GM18520 (cell line): Measurements from ENCODE around the gene CNTNAP2.

Source experiments
- ATAC-seq: cut with Tn5 transposase; IDR thresholded peaks from one replicate; pipeline ENCODE4 v1.9.1; 2021; ENCODE audit not compliant: unreplicated experiment

The CNTNAP2 gene

GRCh38 chr7:148155000-148155399, 2038.4 kb downstream of the CNTNAP2 start:
- no peak for ATAC-seq

GRCh38 chr7:148155826-148156225, 2039.2 kb downstream of the CNTNAP2 start:
- no peak for ATAC-seq

- ATAC-seq, result no peak
Measured at GRCh38 chr7:148156233-148156632, 2039.6 kb downstream of the CNTNAP2 start.

GRCh38 chr7:148159331-148159730, 2042.7 kb downstream of the CNTNAP2 start:
- ATAC-seq, result no peak

- no peak for ATAC-seq
Measured at GRCh38 chr7:148161776-148162175, 2045.2 kb downstream of the CNTNAP2 start.

- no peak for ATAC-seq
Measured at GRCh38 chr7:148162808-148163207, 2046.2 kb downstream of the CNTNAP2 start.

GRCh38 chr7:148163246-148163645, 2046.6 kb downstream of the CNTNAP2 start:
- no peak for ATAC-seq

GRCh38 chr7:148172920-148173319, 2056.3 kb downstream of the CNTNAP2 start:
- ATAC-seq, result no peak

GRCh38 chr7:148173369-148173768, 2056.8 kb downstream of the CNTNAP2 start:
- no peak for ATAC-seq

- no peak for ATAC-seq
Measured at GRCh38 chr7:148174376-148174775, 2057.8 kb downstream of the CNTNAP2 start.

- no peak for ATAC-seq
Measured at GRCh38 chr7:148175512-148175911, 2058.9 kb downstream of the CNTNAP2 start.

- no peak for ATAC-seq
Measured at GRCh38 chr7:148177972-148178371, 2061.4 kb downstream of the CNTNAP2 start.

- ATAC-seq, result no peak
Measured at GRCh38 chr7:148180075-148180474, 2063.5 kb downstream of the CNTNAP2 start.

- no peak for ATAC-seq
Measured at GRCh38 chr7:148182264-148182663, 2065.7 kb downstream of the CNTNAP2 start.

GRCh38 chr7:148185041-148185440, 2068.4 kb downstream of the CNTNAP2 start:
- ATAC-seq, result no peak

- ATAC-seq, result no peak
Measured at GRCh38 chr7:148187471-148187870, 2070.9 kb downstream of the CNTNAP2 start.

GRCh38 chr7:148191391-148192065, 2074.9 kb downstream of the CNTNAP2 start:
- ATAC-seq, result no peak

- ATAC-seq, result no peak
Measured at GRCh38 chr7:148192491-148192890, 2075.9 kb downstream of the CNTNAP2 start.

GRCh38 chr7:148201992-148202391, 2085.4 kb downstream of the CNTNAP2 start:
- no peak for ATAC-seq

GRCh38 chr7:148204639-148205304, 2088.2 kb downstream of the CNTNAP2 start:
- no peak for ATAC-seq

- no peak for ATAC-seq
Measured at GRCh38 chr7:148209643-148210190, 2093.1 kb downstream of the CNTNAP2 start.

GRCh38 chr7:148210804-148211325, 2094.3 kb downstream of the CNTNAP2 start:
- no peak for ATAC-seq
